SK-N-MC (cell line): ENCODE data around the gene NT5DC4.

ENCODE experiments used
- EZH2 ChIP-seq: fragments of 200-600 bp; sonication (generic); IDR thresholded peaks from one replicate; pipeline ENCODE4 v1.6.1; 2017; ENCODE audit warnings: antibody characterized with exemption
- FOXP2 ChIP-seq: optimal IDR thresholded peaks from 2 replicates; pipeline ENCODE3; 2011; ENCODE audit warnings: mild to moderate bottlenecking, moderate library complexity; ENCODE audit not compliant: insufficient read depth; ENCODE audit errors: extremely low read length, control extremely low read depth
- POLR2AphosphoS5 ChIP-seq: IDR thresholded peaks from 2 replicates; pipeline ENCODE4 v1.6.1; 2012; ENCODE audit warnings: mild to moderate bottlenecking, low read depth, low read length, borderline replicate concordance

DNA sequence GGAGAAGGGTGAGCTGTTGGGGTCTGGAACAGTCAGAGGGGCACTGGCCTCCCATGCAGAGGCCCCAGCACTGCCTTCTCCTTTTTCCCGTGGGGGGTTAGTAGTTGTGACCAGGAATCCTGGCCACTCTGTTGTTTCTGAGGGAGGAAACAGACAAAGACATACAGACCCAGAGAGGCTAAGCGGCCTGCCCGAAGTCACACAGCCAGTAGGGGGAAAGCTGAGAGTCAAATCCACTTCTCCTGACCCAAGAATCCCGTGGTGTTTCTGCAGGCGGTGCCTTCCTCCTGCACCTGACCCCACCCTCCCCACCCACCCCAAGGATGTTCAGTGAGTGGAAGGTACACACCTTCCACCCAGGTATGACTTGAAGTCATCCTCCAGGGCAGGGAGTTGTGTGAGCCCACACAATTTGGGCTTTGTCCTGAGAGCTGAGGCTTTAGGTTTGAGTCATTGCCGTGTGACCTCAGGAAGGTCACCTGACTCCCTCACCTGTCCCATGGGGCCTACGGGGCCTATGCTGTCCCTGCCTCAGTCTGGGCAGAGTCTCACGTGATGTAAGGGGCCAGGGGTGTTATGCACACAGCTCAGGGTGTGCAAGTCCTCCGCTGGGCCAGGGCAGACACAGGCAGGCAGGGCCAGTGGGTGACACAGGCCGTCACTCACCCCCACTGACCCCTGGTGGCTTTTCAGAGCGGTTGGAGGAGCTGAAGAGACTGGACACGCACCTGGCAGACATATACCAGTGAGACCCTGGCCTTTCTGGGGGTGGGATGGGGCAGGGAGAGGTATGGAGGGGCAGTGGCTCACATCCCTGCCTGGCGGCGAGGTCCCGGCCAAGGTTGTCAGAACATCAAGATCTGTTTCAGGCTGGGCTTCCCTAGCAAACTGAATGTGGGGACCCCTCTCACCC, 5.0 kb downstream of the NT5DC4 start:
- TF ChIP-seq EZH2, result no peak
- no peak for TF ChIP-seq POLR2AphosphoS5
- TF ChIP-seq FOXP2, result no peak
